22Rv1 (cell line): ENCODE results near the gene MAPKAPK5.

Experiments used
- H3K27ac ChIP-seq: fragments of 450-650 bp; 2 replicates; pipeline ENCODE4 v1.5.1; 2017
- CTCF ChIP-seq: fragments of 450-650 bp; IDR thresholded peaks from 2 replicates; pipeline ENCODE4 v1.5.1; 2017; ENCODE audit warnings: mild to moderate bottlenecking
- ZFX ChIP-seq: fragments of 450-650 bp; IDR thresholded peaks from 2 replicates; pipeline ENCODE4 v1.6.1; 2017; ENCODE audit warnings: antibody characterized with exemption, borderline replicate concordance

MAPKAPK5 gene

GRCh38 chr12:111873113-111873512 lies 31.1 kb downstream of the MAPKAPK5 start:
- TF ChIP-seq ZFX, result no peak
- TF ChIP-seq CTCF, result no peak

GRCh38 chr12:111881716-111882115 lies 39.7 kb downstream of the MAPKAPK5 start:
- H3K27ac ChIP-seq, result no peak overlapping the region
- TF ChIP-seq ZFX, result no peak
- TF ChIP-seq CTCF, result no peak

More at GRCh38 chr12:111873113-111873512, 31.1 kb downstream of the MAPKAPK5 start:
- no peak overlapping the region for H3K27ac ChIP-seq

- no peak overlapping the region for H3K27ac ChIP-seq
- TF ChIP-seq ZFX (no peak), CTCF (no peak)
Observed at GRCh38 chr12:111886662-111887545, 44.9 kb downstream of the MAPKAPK5 start.

GRCh38 chr12:111887926-111888745 lies 46.1 kb downstream of the MAPKAPK5 start:
- no peak for TF ChIP-seq CTCF
- TF ChIP-seq ZFX, result no peak
- H3K27ac ChIP-seq, result no peak overlapping the region

- TF ChIP-seq CTCF (no peak), ZFX (no peak)
- H3K27ac ChIP-seq, result no peak overlapping the region
Observed at GRCh38 chr12:111893287-111893686, 51.3 kb downstream of the MAPKAPK5 start.

- TF ChIP-seq ZFX, result no peak
- TF ChIP-seq CTCF, result no peak
- H3K27ac ChIP-seq, result no peak overlapping the region
Observed at GRCh38 chr12:111894556-111894955, 52.5 kb downstream of the MAPKAPK5 start.
